A673 (cell line): ENCODE results near the gene ATP5ME. TPM values are rescaled to one million over a fixed set of nuclear protein-coding genes. Genes with fewer than 3 reads are reported as not detected.

Source experiments
- BruUV-seq: library from RNA; stranded (reverse); fragments of 400-500 nt; replicated peaks from 2 replicates; lab custom pipeline; 2021; lab: Mats Ljungman, UMichigan
- CTCF ChIA-PET: fragments of 300-600 bp; sonication (Branson Sonifier 250); formaldehyde crosslinking; loops from one replicate; lab custom pipeline; 2022; ENCODE audit warnings: antibody characterized with exemption; lab: Charles Lee
- POLR2A ChIA-PET: fragments of 300-600 bp; sonication (Branson Sonifier 250); formaldehyde crosslinking; loops from one replicate; lab custom pipeline; 2022; ENCODE audit warnings: antibody characterized with exemption; ENCODE audit not compliant: low non-redundant PET; lab: Charles Lee
- DNase-seq: peaks from one replicate; pipeline ENCODE4 v3.0.0-alpha.2; 2015; ENCODE audit warnings: low spot score
- H3K27ac ChIP-seq: fragments of 200-600 bp; sonication (generic); 2 replicates; pipeline ENCODE4 v1.5.1; 2016; ENCODE audit warnings: mixed run types, low read depth, mild to moderate bottlenecking, mixed read lengths, antibody characterized with exemption, low read length; ENCODE audit not compliant: poor library complexity, severe bottlenecking
- H3K27me3 ChIP-seq: fragments of 200-600 bp; sonication (generic); replicated peaks from 2 replicates; pipeline ENCODE4 v1.6.1; 2017; ENCODE audit warnings: mixed run types, low read depth, mild to moderate bottlenecking, mixed read lengths, antibody characterized with exemption, low read length; ENCODE audit not compliant: insufficient read depth, poor library complexity
- H3K36me3 ChIP-seq: fragments of 200-600 bp; sonication (generic); 2 replicates; pipeline ENCODE4 v1.6.1; 2016; ENCODE audit warnings: mixed run types, mild to moderate bottlenecking, mixed read lengths, antibody characterized with exemption, low read length; ENCODE audit not compliant: insufficient read depth, poor library complexity, severe bottlenecking
- H3K4me1 ChIP-seq: fragments of 200-600 bp; sonication (generic); 2 replicates; pipeline ENCODE4 v1.6.1; 2017; ENCODE audit warnings: mixed run types, mild to moderate bottlenecking, mixed read lengths, antibody characterized with exemption, low read length; ENCODE audit not compliant: insufficient read depth, poor library complexity, severe bottlenecking
- H3K4me3 ChIP-seq: fragments of 200-600 bp; sonication (generic); 2 replicates; pipeline ENCODE4 v1.5.1; 2016; ENCODE audit warnings: low read depth, mixed run types, mild to moderate bottlenecking, mixed read lengths, low read length; ENCODE audit not compliant: poor library complexity, severe bottlenecking
- H3K9me3 ChIP-seq: fragments of 200-600 bp; sonication (generic); 2 replicates; pipeline ENCODE4 v1.6.1; 2016; ENCODE audit warnings: mixed run types, low read depth, mild to moderate bottlenecking, mixed read lengths, antibody characterized with exemption, low read length; ENCODE audit not compliant: poor library complexity, severe bottlenecking
- EZH2 ChIP-seq: fragments of 200-600 bp; sonication (generic); IDR thresholded peaks from 2 replicates; pipeline ENCODE4 v1.6.1; 2017; ENCODE audit warnings: borderline replicate concordance, low read depth, mild to moderate bottlenecking, mixed read lengths, antibody characterized with exemption, low read length; ENCODE audit not compliant: poor library complexity, severe bottlenecking
- intact Hi-C: fragments of 100-400 bp; cut with micrococcal nuclease; formaldehyde crosslinking; loops from one replicate; pipeline ENCODE4 v1.10.0; 2022; ENCODE audit not compliant: unreplicated experiment
- total RNA-seq: library from RNA; stranded (reverse); gene quantifications from 2 replicates; pipeline ENCODE4 v1.2.3, GENCODE V29; 2021
- TF ChIP-seq, protein P1 (sequence below): fragments of 300-800, 200-600 bp; sonication (generic); conservative IDR thresholded peaks from 2 replicates; pipeline ENCODE4 v1.5.1; 2017; ENCODE audit warnings: low read depth, mild to moderate bottlenecking, antibody characterized with exemption, low read length, moderate library complexity, mixed read lengths

ATP5ME gene
- total RNA-seq, 1 experiment from 2014 or later, result 383 TPM

GRCh38 chr4:661231-661630 is 12.8 kb downstream of the ATP5ME start:
- Histone ChIP-seq H3K36me3 (no peaks in the 10 kb centered on the region), H3K27me3 (no peaks in the 10 kb centered on the region), H3K4me1 (peaks cover 4% of the 10 kb centered on the region), H3K4me3 (no peak overlapping the region), H3K27ac (no peak overlapping the region), H3K9me3 (no peaks in the 10 kb centered on the region)
- ChIA-PET CTCF (no interaction called here), POLR2A (no interaction called here)
- no peak for DNase-seq
- intact Hi-C loops, result no loop called here
- no peak for TF ChIP-seq EZH2
- TF ChIP-seq, protein P1, sequence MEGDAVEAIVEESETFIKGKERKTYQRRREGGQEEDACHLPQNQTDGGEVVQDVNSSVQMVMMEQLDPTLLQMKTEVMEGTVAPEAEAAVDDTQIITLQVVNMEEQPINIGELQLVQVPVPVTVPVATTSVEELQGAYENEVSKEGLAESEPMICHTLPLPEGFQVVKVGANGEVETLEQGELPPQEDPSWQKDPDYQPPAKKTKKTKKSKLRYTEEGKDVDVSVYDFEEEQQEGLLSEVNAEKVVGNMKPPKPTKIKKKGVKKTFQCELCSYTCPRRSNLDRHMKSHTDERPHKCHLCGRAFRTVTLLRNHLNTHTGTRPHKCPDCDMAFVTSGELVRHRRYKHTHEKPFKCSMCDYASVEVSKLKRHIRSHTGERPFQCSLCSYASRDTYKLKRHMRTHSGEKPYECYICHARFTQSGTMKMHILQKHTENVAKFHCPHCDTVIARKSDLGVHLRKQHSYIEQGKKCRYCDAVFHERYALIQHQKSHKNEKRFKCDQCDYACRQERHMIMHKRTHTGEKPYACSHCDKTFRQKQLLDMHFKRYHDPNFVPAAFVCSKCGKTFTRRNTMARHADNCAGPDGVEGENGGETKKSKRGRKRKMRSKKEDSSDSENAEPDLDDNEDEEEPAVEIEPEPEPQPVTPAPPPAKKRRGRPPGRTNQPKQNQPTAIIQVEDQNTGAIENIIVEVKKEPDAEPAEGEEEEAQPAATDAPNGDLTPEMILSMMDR, result no peak
- no TSS peak for BruUV-seq

DNA sequence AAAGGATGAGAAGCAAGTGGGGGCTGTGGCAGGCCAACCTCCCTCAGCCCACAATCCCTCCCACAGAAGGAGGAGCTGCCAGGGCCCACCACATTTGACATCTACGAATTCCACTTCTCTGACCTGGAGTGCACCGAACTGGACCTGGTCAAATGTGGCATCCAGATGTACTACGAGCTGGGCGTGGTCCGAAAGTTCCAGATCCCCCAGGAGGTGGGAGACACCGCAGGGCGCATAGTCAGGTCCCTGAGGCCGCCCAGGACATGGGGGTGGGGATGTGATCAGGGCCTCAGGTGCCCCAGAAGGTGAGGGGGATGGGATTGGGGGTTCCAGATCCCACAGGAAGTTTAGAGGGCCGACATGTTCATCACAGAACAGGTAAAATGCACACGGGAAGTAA is 13.7 kb downstream of the ATP5ME start:
- DNase-seq, result no peak
- no peaks in the 10 kb centered on the region for H3K36me3 ChIP-seq
- POLR2A ChIA-PET, result interaction anchor here (0.8 kb wide), 1 partner anchor 14 kb away, joined by 3 read pairs; the partner anchor contains the start of genes ATP5ME and MYL5
- no TSS peak for BruUV-seq
- H3K9me3 ChIP-seq, result no peaks in the 10 kb centered on the region
- H3K27me3 ChIP-seq, result no peaks in the 10 kb centered on the region
- CTCF ChIA-PET, result no interaction called here
- no peak overlapping the region for H3K4me3 ChIP-seq
- H3K4me1 ChIP-seq, result peaks cover 4% of the 10 kb centered on the region
- TF ChIP-seq, protein P1, result no peak
- no peak for TF ChIP-seq EZH2
- no peak overlapping the region for H3K27ac ChIP-seq
- intact Hi-C loops, result no loop called here

DNA sequence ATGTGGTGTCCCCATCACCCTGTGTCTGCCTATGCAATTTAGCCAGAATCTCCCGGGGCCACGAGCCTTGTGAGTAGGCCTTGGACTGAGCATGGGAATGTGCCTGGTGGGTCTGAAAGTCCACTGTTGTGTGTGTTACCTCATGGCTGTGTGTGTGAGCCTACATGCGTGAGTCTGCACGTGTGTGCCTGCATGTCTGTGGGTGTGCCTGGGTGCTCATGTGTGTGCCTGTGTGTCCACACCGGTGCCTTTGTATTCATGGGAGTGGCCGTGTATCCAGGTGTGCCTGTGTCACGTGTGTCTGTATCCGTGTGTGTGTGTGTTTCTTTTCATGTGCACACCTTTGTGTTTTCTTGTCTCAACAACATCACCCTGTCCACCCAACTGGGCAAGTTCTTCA is 14.2 kb downstream of the ATP5ME start:
- no TSS peak for BruUV-seq
- POLR2A ChIA-PET, result interaction anchor here (0.8 kb wide), 1 partner anchor 14 kb away, joined by 3 read pairs; the partner anchor contains the start of genes ATP5ME and MYL5
- CTCF ChIA-PET, result no interaction called here

More for the DNA sequence above, 14.2 kb downstream of the ATP5ME start:
- Histone ChIP-seq H3K27ac (no peak overlapping the region), H3K27me3 (no peaks in the 10 kb centered on the region), H3K9me3 (no peaks in the 10 kb centered on the region), H3K4me3 (no peak overlapping the region), H3K36me3 (no peaks in the 10 kb centered on the region), H3K4me1 (peaks cover 4% of the 10 kb centered on the region)
- intact Hi-C loops, result no loop called here
- no peak for TF ChIP-seq EZH2
- TF ChIP-seq, protein P1, result no peak
- no peak for DNase-seq
